Type B pancreatic cell (in vitro differentiated cells): ENCODE data around the gene SMIM5. TPM values are rescaled to one million over a fixed set of nuclear protein-coding genes. Genes with fewer than 3 reads are reported as not detected.

ENCODE experiments used
- DNase-seq: peaks from one replicate; pipeline ENCODE4 v3.0.0; 2021; ENCODE audit warnings: mixed read lengths; ENCODE audit not compliant: unreplicated experiment; ENCODE audit errors: extremely low spot score
- H3K27ac Mint-ChIP-seq: 2 replicates; pipeline ENCODE4 v1.8.0; 2021; ENCODE audit warnings: mild to moderate bottlenecking, mixed read lengths
- H3K27me3 Mint-ChIP-seq: 2 replicates; pipeline ENCODE4 v1.8.0; 2021; ENCODE audit warnings: mixed read lengths
- H3K36me3 Mint-ChIP-seq: 2 replicates; pipeline ENCODE4 v1.8.0; 2021; ENCODE audit warnings: mixed read lengths
- H3K4me1 Mint-ChIP-seq: one replicate; pipeline ENCODE4 v1.8.0; 2021; ENCODE audit warnings: mixed read lengths; ENCODE audit not compliant: unreplicated experiment
- H3K4me3 Mint-ChIP-seq: 2 replicates; pipeline ENCODE4 v1.8.0; 2021; ENCODE audit warnings: mild to moderate bottlenecking, mixed read lengths
- H3K9me3 Mint-ChIP-seq: 2 replicates; pipeline ENCODE4 v1.8.0; 2021; ENCODE audit warnings: mixed read lengths
- total RNA-seq: library from RNA; stranded (reverse); gene quantifications from 2 replicates; pipeline ENCODE4 v1.2.1, GENCODE V29; 2021; ENCODE audit warnings: low replicate concordance
- TF ChIP-seq, protein P1 (sequence below): fragments of 200-600 bp; sonication (generic); conservative IDR thresholded peaks from 2 replicates; pipeline ENCODE4 v1.5.0; 2021; ENCODE audit warnings: antibody characterized with exemption, mild to moderate bottlenecking

SMIM5 gene
- total RNA-seq, 1 donor from 2014 or later, result 9.3 TPM

- no peak for DNase-seq
- TF ChIP-seq, protein P1, sequence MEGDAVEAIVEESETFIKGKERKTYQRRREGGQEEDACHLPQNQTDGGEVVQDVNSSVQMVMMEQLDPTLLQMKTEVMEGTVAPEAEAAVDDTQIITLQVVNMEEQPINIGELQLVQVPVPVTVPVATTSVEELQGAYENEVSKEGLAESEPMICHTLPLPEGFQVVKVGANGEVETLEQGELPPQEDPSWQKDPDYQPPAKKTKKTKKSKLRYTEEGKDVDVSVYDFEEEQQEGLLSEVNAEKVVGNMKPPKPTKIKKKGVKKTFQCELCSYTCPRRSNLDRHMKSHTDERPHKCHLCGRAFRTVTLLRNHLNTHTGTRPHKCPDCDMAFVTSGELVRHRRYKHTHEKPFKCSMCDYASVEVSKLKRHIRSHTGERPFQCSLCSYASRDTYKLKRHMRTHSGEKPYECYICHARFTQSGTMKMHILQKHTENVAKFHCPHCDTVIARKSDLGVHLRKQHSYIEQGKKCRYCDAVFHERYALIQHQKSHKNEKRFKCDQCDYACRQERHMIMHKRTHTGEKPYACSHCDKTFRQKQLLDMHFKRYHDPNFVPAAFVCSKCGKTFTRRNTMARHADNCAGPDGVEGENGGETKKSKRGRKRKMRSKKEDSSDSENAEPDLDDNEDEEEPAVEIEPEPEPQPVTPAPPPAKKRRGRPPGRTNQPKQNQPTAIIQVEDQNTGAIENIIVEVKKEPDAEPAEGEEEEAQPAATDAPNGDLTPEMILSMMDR, result peak; percentile 29
- Mint-ChIP-seq H3K4me1 (peaks cover 2% of the 10 kb centered on the region), H3K27ac (peak overlapping the region; percentile 89), H3K36me3 (no peaks in the 10 kb centered on the region), H3K27me3 (no peaks in the 10 kb centered on the region), H3K4me3 (peak overlapping the region; percentile 83), H3K9me3 (no peaks in the 10 kb centered on the region)
Observed at GRCh38 chr17:75639771-75640555, 6.7 kb downstream of the SMIM5 start.

DNA sequence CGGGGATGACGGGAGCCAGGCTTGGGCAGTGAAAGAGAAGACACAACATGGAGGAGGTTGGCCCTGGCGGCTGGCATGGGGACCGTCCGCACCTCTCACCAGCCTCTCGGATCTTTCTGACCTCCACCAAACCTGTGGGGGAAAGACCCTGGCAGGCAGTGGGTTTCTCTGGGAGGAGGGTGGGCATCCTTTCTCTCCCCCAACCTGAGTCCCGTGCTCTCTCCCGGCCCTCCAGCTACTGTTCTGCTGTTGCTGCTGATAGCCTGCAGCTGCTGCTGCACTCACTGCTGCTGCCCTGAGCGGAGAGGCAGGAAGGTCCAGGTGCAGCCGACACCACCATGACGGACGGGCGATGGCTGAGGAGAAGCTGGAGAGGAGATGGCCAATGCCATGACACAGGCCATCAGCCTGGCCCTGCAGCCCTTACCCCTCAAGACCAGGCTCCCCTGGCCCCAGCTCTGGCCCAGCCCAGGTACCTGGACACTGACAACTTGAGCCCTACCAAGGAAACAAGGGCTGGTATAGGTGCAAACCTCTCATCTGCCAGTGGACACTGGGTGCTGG lies 7.4 kb downstream of the SMIM5 start:
- no peak for DNase-seq
- H3K27ac Mint-ChIP-seq, result peak overlapping the region; percentile 96
- peak overlapping the region; percentile 83 for H3K4me3 Mint-ChIP-seq
- TF ChIP-seq, protein P1, result no peak
- H3K4me1 Mint-ChIP-seq, result peaks cover 8% of the 10 kb centered on the region
- no peaks in the 10 kb centered on the region for H3K27me3 Mint-ChIP-seq
- no peaks in the 10 kb centered on the region for H3K9me3 Mint-ChIP-seq
- H3K36me3 Mint-ChIP-seq, result no peaks in the 10 kb centered on the region

DNA sequence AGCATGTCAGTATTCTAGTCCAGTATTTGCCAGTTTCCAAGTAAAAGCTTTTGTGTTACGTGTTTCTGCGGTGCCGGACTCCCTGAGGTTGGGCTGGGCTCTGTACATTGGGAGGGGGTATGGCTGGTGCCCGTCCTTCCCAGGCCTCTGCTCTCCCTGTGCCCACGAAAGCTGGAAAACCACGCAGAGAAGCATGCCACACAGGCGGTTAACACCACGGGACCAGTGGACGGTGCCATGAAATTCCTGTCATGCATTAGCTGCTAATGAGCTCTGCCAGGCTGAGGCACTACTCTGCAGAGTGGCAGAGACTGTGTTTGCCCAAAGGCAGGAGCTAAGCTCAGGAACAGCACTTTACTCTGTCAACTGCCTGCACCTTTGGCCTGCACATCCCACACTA lies 8.1 kb downstream of the SMIM5 start:
- TF ChIP-seq, protein P1, result no peak
- Mint-ChIP-seq H3K27me3 (no peaks in the 10 kb centered on the region), H3K4me3 (peak overlapping the region; percentile 71), H3K4me1 (peaks cover 15% of the 10 kb centered on the region), H3K27ac (peak overlapping the region; percentile 96), H3K36me3 (no peaks in the 10 kb centered on the region), H3K9me3 (no peaks in the 10 kb centered on the region)
- DNase-seq, result no peak

DNA sequence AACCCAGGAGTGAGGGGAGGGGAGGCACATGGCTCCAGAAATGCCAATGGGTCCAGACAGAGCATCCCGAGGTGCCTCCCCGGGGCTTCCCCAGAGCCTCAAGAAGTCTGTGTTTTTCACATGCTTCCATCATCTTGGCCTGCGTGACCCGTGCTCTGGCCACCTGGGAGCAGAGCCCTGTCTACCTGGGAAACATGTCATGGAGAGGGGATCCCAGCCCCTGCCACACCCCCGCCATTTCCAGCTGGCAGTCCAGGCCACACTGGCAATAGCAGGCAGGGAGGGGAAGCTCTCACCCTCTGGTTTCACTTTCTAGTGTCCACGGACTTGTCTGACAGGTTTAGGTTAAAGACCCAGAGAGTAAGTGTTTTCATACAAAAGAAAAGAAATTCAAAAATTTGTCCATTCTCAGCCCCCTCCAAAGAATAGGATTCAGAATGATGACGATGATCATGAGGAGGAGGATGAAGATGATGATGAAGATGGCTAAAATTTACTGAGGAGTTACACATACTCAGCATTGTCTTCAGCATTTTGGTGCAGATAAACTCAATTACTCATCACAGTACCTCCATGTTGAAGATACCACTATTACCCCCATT lies 9.0 kb downstream of the SMIM5 start:
- H3K27me3 Mint-ChIP-seq, result no peaks in the 10 kb centered on the region

DNA sequence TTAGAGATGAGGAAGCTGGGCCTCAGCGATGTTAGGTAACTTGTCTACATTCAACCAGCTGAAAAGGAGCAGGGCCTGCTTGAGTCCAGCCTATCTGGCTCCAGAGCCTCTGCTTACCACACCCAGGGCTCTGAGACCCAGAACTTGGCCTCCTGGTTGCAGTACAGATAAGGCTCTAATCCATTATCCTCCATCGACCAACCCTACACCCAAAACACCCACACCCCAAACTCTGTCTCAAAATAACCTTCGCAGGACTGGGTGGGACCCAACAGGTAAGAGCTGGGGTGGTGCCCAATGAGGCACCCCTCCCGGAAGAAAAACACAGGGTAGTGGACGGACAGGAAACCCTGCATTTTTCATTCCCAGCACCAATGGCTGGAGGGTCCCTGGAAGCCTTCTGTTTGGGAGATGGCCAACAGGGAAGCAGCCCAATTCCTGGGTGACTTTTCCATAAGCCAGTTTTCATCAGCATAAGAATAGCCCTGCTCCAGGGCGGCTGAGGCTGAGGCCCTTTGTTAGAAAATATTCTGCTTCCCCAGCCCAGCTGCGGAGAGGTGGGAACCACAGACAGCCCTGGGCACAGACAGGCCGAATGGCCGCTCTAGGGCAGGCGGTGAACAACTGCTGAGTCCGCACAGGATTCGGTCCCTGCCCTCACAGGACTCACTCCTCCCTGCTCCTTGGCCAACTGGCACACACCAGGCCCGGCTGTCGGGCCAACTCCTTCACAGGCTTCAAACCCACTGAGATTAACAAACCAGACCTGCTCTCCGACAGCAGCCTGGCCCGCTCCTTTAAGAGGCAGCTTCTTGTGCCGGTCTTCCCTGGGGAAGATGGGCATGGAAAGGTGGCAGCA lies 9.8 kb downstream of the SMIM5 start:
- H3K36me3 Mint-ChIP-seq, result no peaks in the 10 kb centered on the region
- no peaks in the 10 kb centered on the region for H3K27me3 Mint-ChIP-seq
- H3K4me1 Mint-ChIP-seq, result peaks cover 18% of the 10 kb centered on the region
- TF ChIP-seq, protein P1, result no peak
- H3K4me3 Mint-ChIP-seq, result peak overlapping the region; percentile 71
- no peak for DNase-seq
- no peaks in the 10 kb centered on the region for H3K9me3 Mint-ChIP-seq
- H3K27ac Mint-ChIP-seq, result peak overlapping the region; percentile 96

More for the DNA sequence above, 9.0 kb downstream of the SMIM5 start:
- H3K4me3 Mint-ChIP-seq, result peak overlapping the region; percentile 71
- no peaks in the 10 kb centered on the region for H3K9me3 Mint-ChIP-seq
- TF ChIP-seq, protein P1, result no peak
- no peak for DNase-seq
- no peaks in the 10 kb centered on the region for H3K36me3 Mint-ChIP-seq
- H3K4me1 Mint-ChIP-seq, result peaks cover 15% of the 10 kb centered on the region
- H3K27ac Mint-ChIP-seq, result peak overlapping the region; percentile 96
